ENCODE measurements around the gene PYCR2. TPM values are rescaled to one million over a fixed set of nuclear protein-coding genes. Genes with fewer than 3 reads are reported as not detected.

Gene PYCR2
- total and polyA plus RNA-seq, 4 experiments from 2014 or later: 73.6 to 116 (median 94.3) TPM

GRCh38 chr1:225881959-225882693, 41.9 kb downstream of the PYCR2 start, which contains the start of gene TMEM63A:
TMEM63A (minus strand) TSS chr1:225882380; CDS start chr1:225877580, 4,800 bp downstream.
- Mint-ChIP-seq H3K4me3 (peak within 1 kb of the TSS; percentile 95 to 99 (median 98)), H3K27me3 (no peaks in the 10 kb centered on the region), H3K4me1 (peaks cover 37 to 57% (median 46%) of the 10 kb centered on the region in 4 donors), H3K27ac (peak within 1 kb of the TSS; percentile 93 to 97 (median 96)), H3K36me3 (peaks cover 19 to 40% of the 10 kb centered on the region in 2 donors), H3K9me3 (no peaks in the 10 kb centered on the region)
- ChIA-PET CTCF (ENCODE audit: partially characterized antibody) (interaction anchor here (0.7 to 13.2 kb wide), 12 partner anchors 10 to 421 kb away, joined by 3 to 294 read pairs (median 6); partner anchors contain the start of gene SRP9), POLR2A (ENCODE audit: partially characterized antibody) (interaction anchor here (1.0 to 17.9 kb wide), 27 partner anchors 10 to 526 kb away, joined by 3 to 730 read pairs (median 9); partner anchors contain the start of genes EPHX1, H3-3A, LBR and PARP1)
- no peaks in the 10 kb centered on the region for H3K9me3 ChIP-seq (ENCODE audit: control insufficient read depth in 1 of 2, low read length in 2 of 2)
- H3K27ac ChIP-seq (ENCODE audit: low read depth, low read length): peak within 1 kb of the TSS; percentile 84
- peaks cover 48% of the 10 kb centered on the region for H3K4me1 ChIP-seq (ENCODE audit: insufficient read depth, low read length)
- H3K36me3 ChIP-seq (ENCODE audit: insufficient read depth, low read length): peaks cover 26% of the 10 kb centered on the region
- H3K27me3 ChIP-seq (ENCODE audit: insufficient read depth, low read length): no peaks in the 10 kb centered on the region
- DNase-seq: peak; percentile 86 to 92 (median 88)
- intact Hi-C loops (cut with micrococcal nuclease): loop anchor here (1.0 to 5.0 kb wide), 5 partner anchors 15 to 180 kb away; partner anchors contain the start of gene H3-3A
- peak within 1 kb of the TSS; percentile 89 to 98 for H3K4me3 ChIP-seq (ENCODE audit: low read length in 2 of 2)

GRCh38 chr1:225881081-225881958, 42.7 kb downstream of the PYCR2 start:
- peak overlapping the region; percentile 93 to 97 (median 96) for H3K27ac Mint-ChIP-seq
- peak overlapping the region; percentile 89 to 98 for H3K4me3 ChIP-seq (ENCODE audit: low read length in 2 of 2)
- H3K4me1 ChIP-seq (ENCODE audit: insufficient read depth, low read length): peaks cover 56% of the 10 kb centered on the region
- H3K27me3 Mint-ChIP-seq: no peaks in the 10 kb centered on the region
- ChIA-PET CTCF (ENCODE audit: partially characterized antibody) (interaction anchor here (0.7 to 13.2 kb wide), 10 partner anchors 11 to 104 kb away, joined by 3 to 294 read pairs (median 6); partner anchors contain the start of gene SRP9), POLR2A (ENCODE audit: partially characterized antibody) (interaction anchor here (0.7 to 17.9 kb wide), 28 partner anchors 9 to 527 kb away, joined by 3 to 730 read pairs (median 8); partner anchors contain the start of genes EPHX1, H3-3A, LBR and PARP1)
- intact Hi-C loops (cut with micrococcal nuclease): loop anchor here (1.0 to 5.0 kb wide), 4 partner anchors 15 to 181 kb away; partner anchors contain the start of gene H3-3A
- H3K27me3 ChIP-seq (ENCODE audit: insufficient read depth, low read length): no peaks in the 10 kb centered on the region
- H3K4me1 Mint-ChIP-seq: peaks cover 41 to 65% (median 52%) of the 10 kb centered on the region in 4 donors
- H3K9me3 Mint-ChIP-seq: no peaks in the 10 kb centered on the region
- H3K4me3 Mint-ChIP-seq: peak overlapping the region; percentile 95 to 99 (median 98)
- peak; percentile 45 to 72 (median 50) for DNase-seq
- H3K27ac ChIP-seq (ENCODE audit: low read depth, low read length): peak overlapping the region; percentile 84
- peaks cover 30% of the 10 kb centered on the region for H3K36me3 ChIP-seq (ENCODE audit: insufficient read depth, low read length)
- H3K9me3 ChIP-seq (ENCODE audit: control insufficient read depth in 1 of 2, low read length in 2 of 2): no peaks in the 10 kb centered on the region
- H3K36me3 Mint-ChIP-seq: peaks cover 22 to 47% of the 10 kb centered on the region in 2 donors

GRCh38 chr1:225880636-225881035, 43.4 kb downstream of the PYCR2 start:
- peaks cover 46 to 72% (median 57%) of the 10 kb centered on the region in 4 donors for H3K4me1 Mint-ChIP-seq
- peak overlapping the region; percentile 89 to 98 for H3K4me3 ChIP-seq (ENCODE audit: low read length in 2 of 2)
- H3K27ac ChIP-seq (ENCODE audit: low read depth, low read length): peak overlapping the region; percentile 84
- H3K4me3 Mint-ChIP-seq: peak overlapping the region; percentile 95 to 99 (median 98)
- peak overlapping the region; percentile 93 to 97 (median 96) for H3K27ac Mint-ChIP-seq
- ChIA-PET CTCF (ENCODE audit: partially characterized antibody) (interaction anchor here (1.0 to 13.2 kb wide), 7 partner anchors 10 to 103 kb away, joined by 4 to 294 read pairs (median 19); partner anchors contain the start of gene SRP9), POLR2A (ENCODE audit: partially characterized antibody) (interaction anchor here (0.7 to 17.9 kb wide), 22 partner anchors 9 to 454 kb away, joined by 3 to 730 read pairs (median 11); partner anchors contain the start of genes EPHX1, H3-3A, LBR and PYCR2)
- no peaks in the 10 kb centered on the region for H3K9me3 Mint-ChIP-seq
- DNase-seq: no peak
- H3K36me3 Mint-ChIP-seq: peaks cover 22 to 53% of the 10 kb centered on the region in 2 donors
- H3K4me1 ChIP-seq (ENCODE audit: insufficient read depth, low read length): peaks cover 62% of the 10 kb centered on the region
- H3K27me3 Mint-ChIP-seq: no peaks in the 10 kb centered on the region
- intact Hi-C loops (cut with micrococcal nuclease): loop anchor here (1.0 to 5.0 kb wide), 4 partner anchors 14 to 182 kb away; partner anchors contain the start of gene H3-3A
- no peaks in the 10 kb centered on the region for H3K9me3 ChIP-seq (ENCODE audit: control insufficient read depth in 1 of 2, low read length in 2 of 2)
- peaks cover 30% of the 10 kb centered on the region for H3K36me3 ChIP-seq (ENCODE audit: insufficient read depth, low read length)
- no peaks in the 10 kb centered on the region for H3K27me3 ChIP-seq (ENCODE audit: insufficient read depth, low read length)

GRCh38 chr1:225880222-225880588, 43.8 kb downstream of the PYCR2 start:
- H3K36me3 Mint-ChIP-seq: peaks cover 22 to 57% of the 10 kb centered on the region in 2 donors
- Histone ChIP-seq H3K9me3 (ENCODE audit: control insufficient read depth in 1 of 2, low read length in 2 of 2) (no peaks in the 10 kb centered on the region), H3K4me3 (ENCODE audit: low read length in 2 of 2) (peak overlapping the region; percentile 89 to 98), H3K27ac (ENCODE audit: low read depth, low read length) (peak overlapping the region; percentile 84), H3K27me3 (ENCODE audit: insufficient read depth, low read length) (no peaks in the 10 kb centered on the region), H3K4me1 (ENCODE audit: insufficient read depth, low read length) (peaks cover 67% of the 10 kb centered on the region), H3K36me3 (ENCODE audit: insufficient read depth, low read length) (peaks cover 35% of the 10 kb centered on the region)
- H3K4me1 Mint-ChIP-seq: peaks cover 50 to 76% (median 61%) of the 10 kb centered on the region in 4 donors
- intact Hi-C loops (cut with micrococcal nuclease): loop anchor here (5.0 kb wide), 2 partner anchors 38 to 182 kb away; partner anchors contain the start of gene H3-3A
- H3K27me3 Mint-ChIP-seq: no peaks in the 10 kb centered on the region
- peak overlapping the region; percentile 93 to 97 (median 96) for H3K27ac Mint-ChIP-seq
- POLR2A ChIA-PET (ENCODE audit: partially characterized antibody): interaction anchor here (0.9 to 17.9 kb wide), 16 partner anchors 8 to 453 kb away, joined by 3 to 730 read pairs (median 25); partner anchors contain the start of genes H3-3A, LBR, PYCR2 and SDE2
- H3K9me3 Mint-ChIP-seq: no peaks in the 10 kb centered on the region
- CTCF ChIA-PET (ENCODE audit: partially characterized antibody): interaction anchor here (1.5 to 13.2 kb wide), 5 partner anchors 10 to 103 kb away, joined by 4 to 294 read pairs (median 21); partner anchors contain the start of gene SRP9
- H3K4me3 Mint-ChIP-seq: peak overlapping the region; percentile 95 to 99 (median 98)
- no peak for DNase-seq

GRCh38 chr1:225879521-225880221, 44.4 kb downstream of the PYCR2 start:
- Histone ChIP-seq H3K36me3 (ENCODE audit: insufficient read depth, low read length) (peaks cover 38% of the 10 kb centered on the region), H3K27me3 (ENCODE audit: insufficient read depth, low read length) (no peaks in the 10 kb centered on the region), H3K9me3 (ENCODE audit: control insufficient read depth in 1 of 2, low read length in 2 of 2) (no peaks in the 10 kb centered on the region), H3K4me1 (ENCODE audit: insufficient read depth, low read length) (peaks cover 71% of the 10 kb centered on the region), H3K27ac (ENCODE audit: low read depth, low read length) (peak overlapping the region; percentile 84), H3K4me3 (ENCODE audit: low read length in 2 of 2) (peak overlapping the region; percentile 89 to 98)
- H3K9me3 Mint-ChIP-seq: no peaks in the 10 kb centered on the region
- H3K36me3 Mint-ChIP-seq: peaks cover 22 to 62% of the 10 kb centered on the region in 2 donors
- peak overlapping the region; percentile 95 to 99 (median 98) for H3K4me3 Mint-ChIP-seq
- CTCF ChIA-PET (ENCODE audit: partially characterized antibody): interaction anchor here (1.5 to 13.2 kb wide), 4 partner anchors 14 to 102 kb away, joined by 4 to 294 read pairs (median 20); partner anchors contain the start of gene SRP9
- H3K4me1 Mint-ChIP-seq: peaks cover 52 to 82% (median 64%) of the 10 kb centered on the region in 4 donors
- POLR2A ChIA-PET (ENCODE audit: partially characterized antibody): interaction anchor here (0.9 to 17.9 kb wide), 12 partner anchors 8 to 435 kb away, joined by 3 to 730 read pairs (median 30); partner anchors contain the start of gene SRP9
- H3K27ac Mint-ChIP-seq: peak overlapping the region; percentile 93 to 97 (median 96)
- intact Hi-C loops (cut with micrococcal nuclease): loop anchor here (5.0 kb wide), 2 partner anchors 37 to 183 kb away; partner anchors contain the start of gene H3-3A
- DNase-seq: peak in 3 of 5 donors; percentile 38 to 67 (median 52)
- H3K27me3 Mint-ChIP-seq: no peaks in the 10 kb centered on the region

Measured in CD4-positive, alpha-beta memory T cell (primary cell).